AG09309 (cell line): ENCODE results near the gene PCLAF.
"Not testable (repeated sequence)": the region's sequence is repeated elsewhere in the genome, so short reads cannot be mapped to it uniquely, and the experiment has no call there.

Experiments used
- DNase-seq: peaks from one replicate; pipeline ENCODE4 v3.0.0-alpha.2; 2010; ENCODE audit warnings: low read depth
- H3K4me3 ChIP-seq: 2 replicates; pipeline ENCODE4 v1.5.1; 2011; ENCODE audit warnings: mild to moderate bottlenecking, low read depth, low read length, moderate library complexity; ENCODE audit not compliant: control insufficient read depth
- TF ChIP-seq, protein P1 (sequence below): IDR thresholded peaks from 2 replicates; pipeline ENCODE4 v1.5.1; 2011; ENCODE audit warnings: mild to moderate bottlenecking, low read depth, low read length, inconsistent platforms; ENCODE audit not compliant: insufficient read depth, control insufficient read depth; ENCODE audit errors: missing control alignments

PCLAF gene

GRCh38 chr15:64422697-64423096, 41.5 kb upstream of the PCLAF start:
- DNase-seq: no peak
- TF ChIP-seq, protein P1, sequence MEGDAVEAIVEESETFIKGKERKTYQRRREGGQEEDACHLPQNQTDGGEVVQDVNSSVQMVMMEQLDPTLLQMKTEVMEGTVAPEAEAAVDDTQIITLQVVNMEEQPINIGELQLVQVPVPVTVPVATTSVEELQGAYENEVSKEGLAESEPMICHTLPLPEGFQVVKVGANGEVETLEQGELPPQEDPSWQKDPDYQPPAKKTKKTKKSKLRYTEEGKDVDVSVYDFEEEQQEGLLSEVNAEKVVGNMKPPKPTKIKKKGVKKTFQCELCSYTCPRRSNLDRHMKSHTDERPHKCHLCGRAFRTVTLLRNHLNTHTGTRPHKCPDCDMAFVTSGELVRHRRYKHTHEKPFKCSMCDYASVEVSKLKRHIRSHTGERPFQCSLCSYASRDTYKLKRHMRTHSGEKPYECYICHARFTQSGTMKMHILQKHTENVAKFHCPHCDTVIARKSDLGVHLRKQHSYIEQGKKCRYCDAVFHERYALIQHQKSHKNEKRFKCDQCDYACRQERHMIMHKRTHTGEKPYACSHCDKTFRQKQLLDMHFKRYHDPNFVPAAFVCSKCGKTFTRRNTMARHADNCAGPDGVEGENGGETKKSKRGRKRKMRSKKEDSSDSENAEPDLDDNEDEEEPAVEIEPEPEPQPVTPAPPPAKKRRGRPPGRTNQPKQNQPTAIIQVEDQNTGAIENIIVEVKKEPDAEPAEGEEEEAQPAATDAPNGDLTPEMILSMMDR: no peak
- no peak overlapping the region for H3K4me3 ChIP-seq

DNA sequence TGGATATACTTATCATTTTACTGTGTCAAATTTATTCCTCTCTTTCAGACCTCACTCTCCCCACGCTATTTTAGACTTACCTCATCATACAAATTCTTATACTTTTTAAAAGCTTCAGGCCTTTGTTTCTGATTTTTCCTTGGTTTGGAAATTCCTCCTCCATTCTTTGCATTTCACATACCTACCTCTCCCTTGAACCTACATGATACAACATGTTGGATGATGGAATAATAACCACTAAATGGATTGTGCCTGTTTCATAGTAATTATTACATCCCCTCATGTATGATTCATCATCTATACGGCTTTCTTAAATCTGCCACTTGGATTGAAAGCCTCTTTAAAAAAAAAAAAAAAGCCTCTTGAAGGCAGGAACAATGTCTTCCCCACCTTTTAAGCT, 31.0 kb upstream of the PCLAF start:
- no peak for DNase-seq
- TF ChIP-seq, protein P1: no peak
- no peak overlapping the region for H3K4me3 ChIP-seq

GRCh38 chr15:64400583-64400982, 19.3 kb upstream of the PCLAF start:
- no peak for DNase-seq
- TF ChIP-seq, protein P1: no peak
- H3K4me3 ChIP-seq: no peak overlapping the region

GRCh38 chr15:64398575-64398974, 17.3 kb upstream of the PCLAF start:
- TF ChIP-seq, protein P1: no peak
- no peak for DNase-seq
- H3K4me3 ChIP-seq: no peak overlapping the region

DNA sequence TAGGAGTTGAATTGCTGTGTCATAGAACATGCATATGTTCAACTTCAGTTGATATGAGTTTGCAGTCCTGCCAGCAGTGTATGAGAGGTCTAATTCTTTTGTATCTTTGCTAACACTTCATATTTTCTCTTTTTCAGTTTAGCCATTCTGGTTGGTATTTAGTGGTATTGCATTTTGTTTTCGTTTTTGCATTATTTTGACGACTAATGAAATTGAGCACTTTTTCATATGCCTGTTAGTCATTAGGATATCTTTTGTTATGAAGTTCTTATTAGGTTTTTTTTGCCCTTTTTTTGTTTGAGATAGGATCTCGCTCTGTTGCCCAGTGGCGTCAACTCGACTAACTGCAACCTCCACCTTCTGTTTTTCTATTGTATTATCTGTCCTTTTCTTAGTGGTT, 15.5 kb upstream of the PCLAF start:
- no peak for DNase-seq
- no peak overlapping the region for H3K4me3 ChIP-seq
- TF ChIP-seq, protein P1: no peak

GRCh38 chr15:64392471-64392870, 11.2 kb upstream of the PCLAF start:
- not testable (repeated sequence) for DNase-seq, H3K4me3 ChIP-seq

DNA sequence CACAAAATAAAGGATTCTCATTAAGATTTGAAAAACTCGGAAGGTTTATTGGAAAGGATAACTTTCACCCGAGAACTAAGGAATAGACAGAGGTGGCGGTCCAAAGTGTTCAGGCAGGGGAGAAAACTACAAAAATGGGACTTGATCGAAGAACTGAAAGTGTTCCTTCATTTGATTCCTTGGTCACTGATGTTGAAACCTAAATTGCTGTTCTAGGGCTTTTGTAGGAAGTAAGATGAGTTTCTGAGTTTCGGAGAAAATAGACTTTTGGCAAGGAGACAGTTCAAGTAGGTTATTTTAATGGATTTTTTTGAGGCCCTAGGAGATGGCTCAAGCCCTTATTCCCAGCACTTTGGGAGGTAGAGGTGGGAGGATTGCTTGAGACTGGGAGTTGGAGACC, 7.8 kb upstream of the PCLAF start:
- TF ChIP-seq, protein P1: no peak
- no peak for DNase-seq
- H3K4me3 ChIP-seq: no peak overlapping the region
